MM.1S (cell line): ENCODE results near the gene ADSS1.
A peak's percentile ranks its signal among the peaks of the same experiment; 100 is the strongest.

Experiments used
- DNase-seq: peaks from one replicate; pipeline ENCODE4 v3.0.0-alpha.2; 2015
- H2AFZ ChIP-seq: fragments of 300-600 bp; sonication (generic); 2 replicates; pipeline ENCODE4 v1.6.0; 2016; ENCODE audit warnings: antibody characterized with exemption, low read length
- H3F3A ChIP-seq: fragments of 300-600 bp; sonication (generic); 2 replicates; pipeline ENCODE4 v1.6.1; 2016; ENCODE audit warnings: mild to moderate bottlenecking, antibody characterized with exemption, low read length, moderate library complexity, mixed read lengths; ENCODE audit not compliant: insufficient read depth
- H3K27ac ChIP-seq: fragments of 300-600 bp; sonication (generic); 2 replicates; pipeline ENCODE4 v1.5.1; 2016; ENCODE audit warnings: mild to moderate bottlenecking, low read length
- H3K27me3 ChIP-seq: fragments of 300-600 bp; sonication (generic); replicated peaks from 2 replicates; pipeline ENCODE4 v1.6.0; 2016; ENCODE audit warnings: low read length; ENCODE audit not compliant: insufficient read depth
- H3K36me3 ChIP-seq: fragments of 300-600 bp; sonication (generic); replicated peaks from 2 replicates; pipeline ENCODE4 v1.6.1; 2016; ENCODE audit warnings: mild to moderate bottlenecking, low read length, mixed read lengths; ENCODE audit not compliant: insufficient read depth
- H3K4me1 ChIP-seq: fragments of 300-600 bp; sonication (generic); 2 replicates; pipeline ENCODE4 v1.6.1; 2016; ENCODE audit warnings: low read length, mixed read lengths
- H3K4me2 ChIP-seq: fragments of 300-600 bp; sonication (generic); 2 replicates; pipeline ENCODE4 v1.6.0; 2016; ENCODE audit warnings: low read depth, low read length
- H3K4me3 ChIP-seq: fragments of 300-600 bp; sonication (generic); 2 replicates; pipeline ENCODE4 v1.5.1; 2016; ENCODE audit warnings: low read length, mixed read lengths
- H3K79me2 ChIP-seq: fragments of 300-600 bp; sonication (generic); 2 replicates; pipeline ENCODE4 v1.6.1; 2016; ENCODE audit warnings: mixed run types, low read length, mixed read lengths
- H3K9ac ChIP-seq: fragments of 300-600 bp; sonication (generic); 2 replicates; pipeline ENCODE4 v1.6.1; 2016; ENCODE audit warnings: low read length, mixed read lengths
- H3K9me2 ChIP-seq: fragments of 300-600 bp; sonication (generic); replicated peaks from 2 replicates; pipeline ENCODE4 v1.6.1; 2016; ENCODE audit warnings: mild to moderate bottlenecking, low read length, mixed read lengths; ENCODE audit not compliant: insufficient read depth
- H3K9me3 ChIP-seq: fragments of 300-600 bp; sonication (generic); replicated peaks from 2 replicates; pipeline ENCODE4 v1.6.1; 2016; ENCODE audit warnings: mild to moderate bottlenecking, low read length, mixed read lengths; ENCODE audit not compliant: insufficient read depth
- H4K20me1 ChIP-seq: fragments of 300-600 bp; sonication (generic); 2 replicates; pipeline ENCODE4 v1.6.1; 2016; ENCODE audit warnings: mild to moderate bottlenecking, low read length, moderate library complexity, mixed read lengths; ENCODE audit not compliant: insufficient read depth
- CTCF ChIP-seq: fragments of 300-600 bp; sonication (generic); IDR thresholded peaks from 2 replicates; pipeline ENCODE4 v1.5.1; 2016; ENCODE audit warnings: antibody characterized with exemption, low read length, mixed read lengths
- EZH2 ChIP-seq: fragments of 300-600 bp; sonication (generic); optimal IDR thresholded peaks from 2 replicates; pipeline ENCODE3; 2017; ENCODE audit warnings: low read depth, mild to moderate bottlenecking, antibody characterized with exemption, low read length, mixed read lengths
- EZH2phosphoT487 ChIP-seq: fragments of 300-600 bp; sonication (generic); IDR thresholded peaks from 2 replicates; pipeline ENCODE4 v1.6.1; 2018; ENCODE audit warnings: antibody characterized with exemption, low read length

ADSS1 gene

GRCh38 chr14:104770851-104771272, 46.8 kb downstream of the ADSS1 start:
- Histone ChIP-seq H3K9me2 (no peaks in the 10 kb centered on the region), H3K79me2 (no peaks in the 10 kb centered on the region), H3K27ac (no peak overlapping the region), H4K20me1 (no peaks in the 10 kb centered on the region), H3K4me2 (no peak overlapping the region), H3F3A (no peaks in the 10 kb centered on the region), H3K9me3 (no peaks in the 10 kb centered on the region), H3K9ac (no peak overlapping the region), H3K4me3 (no peak overlapping the region), H3K36me3 (no peaks in the 10 kb centered on the region), H3K4me1 (no peaks in the 10 kb centered on the region), H2AFZ (no peak overlapping the region), H3K27me3 (no peaks in the 10 kb centered on the region)
- no peak for DNase-seq
- TF ChIP-seq CTCF, result peak; percentile 36
- no peak for TF ChIP-seq EZH2phosphoT487

GRCh38 chr14:104771374-104771773, 47.3 kb downstream of the ADSS1 start:
- no peak for TF ChIP-seq EZH2
- TF ChIP-seq EZH2phosphoT487, result no peak
- no peak for TF ChIP-seq CTCF
- Histone ChIP-seq H3K36me3 (no peaks in the 10 kb centered on the region), H3K4me3 (no peak overlapping the region), H3K79me2 (no peaks in the 10 kb centered on the region), H3K4me2 (no peak overlapping the region), H3K27ac (no peak overlapping the region), H3F3A (no peaks in the 10 kb centered on the region), H3K9ac (no peak overlapping the region), H2AFZ (no peak overlapping the region), H3K9me2 (no peaks in the 10 kb centered on the region), H3K9me3 (no peaks in the 10 kb centered on the region), H3K4me1 (no peaks in the 10 kb centered on the region), H3K27me3 (no peaks in the 10 kb centered on the region), H4K20me1 (no peaks in the 10 kb centered on the region)
- DNase-seq, result no peak

DNA sequence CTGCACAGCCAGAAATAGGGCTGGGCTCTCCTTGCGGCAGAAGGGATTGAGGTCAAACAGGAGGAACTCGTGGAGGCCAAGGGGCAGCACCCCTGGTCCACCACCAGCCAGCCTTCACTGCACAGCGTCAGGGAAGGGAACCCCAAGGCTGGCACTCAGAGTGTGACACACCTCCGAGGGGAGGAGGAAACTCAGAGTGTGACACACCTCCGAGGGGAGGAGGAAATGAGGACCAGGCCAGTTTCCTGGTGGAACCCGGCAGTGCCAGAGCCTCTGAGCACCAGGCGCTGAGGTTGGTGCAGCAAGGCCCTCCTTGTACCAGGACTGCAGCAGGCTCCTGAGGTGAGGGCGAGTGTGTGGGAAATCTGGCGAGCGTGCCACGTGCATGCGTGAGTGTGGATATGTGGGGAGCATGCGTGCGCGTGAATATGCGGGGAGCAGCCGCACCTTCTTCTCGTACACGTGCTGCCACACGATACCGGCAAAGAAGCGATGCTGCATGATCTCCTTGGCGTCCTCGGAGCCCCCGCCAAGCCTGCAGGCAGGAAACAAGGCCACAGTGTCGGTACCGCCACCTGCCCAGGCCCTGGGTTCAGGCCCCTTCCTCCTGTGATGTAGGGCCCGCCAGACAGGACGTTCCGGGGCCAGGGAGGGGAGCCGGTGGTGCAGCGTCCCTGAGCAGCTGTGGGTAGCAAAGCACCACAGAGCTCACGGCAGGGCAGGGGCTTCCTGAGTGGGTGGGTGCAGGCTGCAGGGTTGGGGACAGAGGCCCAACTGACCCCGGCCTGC, 48.1 kb downstream of the ADSS1 start:
- Histone ChIP-seq H3K4me1 (no peaks in the 10 kb centered on the region), H3F3A (no peaks in the 10 kb centered on the region), H3K9me2 (no peaks in the 10 kb centered on the region), H3K79me2 (no peaks in the 10 kb centered on the region), H3K27me3 (no peaks in the 10 kb centered on the region), H3K4me3 (no peak overlapping the region), H3K9me3 (no peaks in the 10 kb centered on the region), H4K20me1 (no peaks in the 10 kb centered on the region), H2AFZ (no peak overlapping the region), H3K27ac (no peak overlapping the region), H3K4me2 (no peak overlapping the region), H3K36me3 (no peaks in the 10 kb centered on the region), H3K9ac (no peak overlapping the region)
- TF ChIP-seq CTCF, result no peak
- TF ChIP-seq EZH2, result no peak
- no peak for TF ChIP-seq EZH2phosphoT487
- DNase-seq, result no peak
